CD8-positive, alpha-beta memory T cell (primary cell): ENCODE data around the gene LHX2. TPM values are rescaled to one million over a fixed set of nuclear protein-coding genes. Genes with fewer than 3 reads are reported as not detected.

Experiments used
- CTCF ChIA-PET: fragments of 350-600 bp; sonication (Branson Sonifier 250); formaldehyde crosslinking; loops from one replicate; lab custom pipeline; 2021; ENCODE audit warnings: antibody characterized with exemption; lab: Charles Lee
- POLR2A ChIA-PET: fragments of 350-600 bp; sonication (Branson Sonifier 250); formaldehyde crosslinking; loops from one replicate; lab custom pipeline; 2021; ENCODE audit warnings: antibody characterized with exemption; lab: Charles Lee
- DNase-seq, 5 donors: peaks; one replicate each; pipeline versions ENCODE4 v3.0.0 to v3.0.0-alpha.2; 2020 to 2022; ENCODE audit warnings: mixed read lengths in 1 of 5
- H3K27ac ChIP-seq: one replicate; pipeline ENCODE4 v1.7.0; 2013; ENCODE audit warnings: low read depth, mild to moderate bottlenecking, low read length, moderate library complexity
- H3K27me3 ChIP-seq: 2 replicates; pipeline ENCODE4 v1.7.0; 2013; ENCODE audit warnings: low read length, mild to moderate bottlenecking; ENCODE audit not compliant: insufficient read depth, poor library complexity, severe bottlenecking
- H3K36me3 ChIP-seq: 2 replicates; pipeline ENCODE4 v1.7.0; 2013; ENCODE audit warnings: mild to moderate bottlenecking, low read length, moderate library complexity; ENCODE audit not compliant: insufficient read depth
- H3K4me1 ChIP-seq: 2 replicates; pipeline ENCODE4 v1.7.0; 2013; ENCODE audit warnings: mild to moderate bottlenecking, low read length, moderate library complexity; ENCODE audit not compliant: insufficient read depth
- H3K4me3 ChIP-seq: 2 replicates; pipeline ENCODE4 v1.7.0; 2013; ENCODE audit warnings: mild to moderate bottlenecking, low read length
- H3K9me3 ChIP-seq: 2 replicates; pipeline ENCODE4 v1.7.0; 2013; ENCODE audit warnings: mild to moderate bottlenecking, low read length
- H3K27ac Mint-ChIP-seq, 8 donors: one replicate each; pipeline ENCODE4 v1.8.0; 2020 to 2021; ENCODE audit warnings: mixed read lengths in 8 of 8, mild to moderate bottlenecking in 6 of 8, inconsistent platforms in 3 of 8, moderate library complexity in 3 of 8
- H3K27me3 Mint-ChIP-seq, 2 donors: one replicate each; pipeline ENCODE4 v1.8.0; 2020 to 2021; ENCODE audit warnings: mixed read lengths in 2 of 2, mild to moderate bottlenecking in 1 of 2, moderate library complexity in 1 of 2
- H3K36me3 Mint-ChIP-seq, 3 donors: one replicate each; pipeline ENCODE4 v1.8.0; 2020 to 2021; ENCODE audit warnings: mixed read lengths in 3 of 3, inconsistent platforms in 1 of 3, mild to moderate bottlenecking in 1 of 3
- H3K4me1 Mint-ChIP-seq, 3 donors: one replicate each; pipeline ENCODE4 v1.8.0; 2020 to 2021; ENCODE audit warnings: mixed read lengths in 3 of 3, inconsistent platforms in 1 of 3, mild to moderate bottlenecking in 1 of 3
- H3K4me3 Mint-ChIP-seq, 7 donors: one replicate each; pipeline ENCODE4 v1.8.0; 2020 to 2021; ENCODE audit warnings: mixed read lengths in 7 of 7, mild to moderate bottlenecking in 6 of 7, moderate library complexity in 4 of 7, inconsistent platforms in 2 of 7
- H3K9me3 Mint-ChIP-seq, 5 donors: one replicate each; pipeline ENCODE4 v1.8.0; 2020 to 2022; ENCODE audit warnings: mixed read lengths in 5 of 5, mild to moderate bottlenecking in 3 of 5, moderate library complexity in 2 of 5, inconsistent platforms in 1 of 5
- polyA plus RNA-seq: library from polyadenylated mRNA; unstranded; fragments of 300-500 nt; fragmentation: Illumina TruSeq; gene quantifications from one replicate; pipeline ENCODE4 v1.2.3, GENCODE V29; 2021
- total RNA-seq, 2 experiments: library from RNA; stranded (reverse); gene quantifications; one replicate each; pipeline ENCODE4 v1.2.3, GENCODE V29; 2021

Gene LHX2
- total and polyA plus RNA-seq, 3 experiments from 2014 or later: not detected

GRCh38 chr9:124066783-124067577 is 55.4 kb downstream of the LHX2 start:
- CTCF ChIA-PET: no interaction called here
- Histone ChIP-seq H3K27me3 (no peaks in the 10 kb centered on the region), H3K9me3 (no peaks in the 10 kb centered on the region), H3K4me3 (no peak overlapping the region), H3K4me1 (no peaks in the 10 kb centered on the region), H3K27ac (no peak overlapping the region), H3K36me3 (no peaks in the 10 kb centered on the region)
- Mint-ChIP-seq H3K27ac (no peak overlapping the region), H3K36me3 (no peaks in the 10 kb centered on the region), H3K9me3 (peaks cover 0 to 5% (median 0%) of the 10 kb centered on the region in 5 donors), H3K4me1 (no peaks in the 10 kb centered on the region), H3K27me3 (peaks cover 6 to 22% of the 10 kb centered on the region in 2 donors), H3K4me3 (no peak overlapping the region)
- no peak for DNase-seq
- POLR2A ChIA-PET: no interaction called here

GRCh38 chr9:124068251-124068650 is 56.7 kb downstream of the LHX2 start:
- no peaks in the 10 kb centered on the region for H3K36me3 ChIP-seq
- H3K27me3 ChIP-seq: no peaks in the 10 kb centered on the region
- no peaks in the 10 kb centered on the region for H3K4me1 ChIP-seq
- ChIA-PET CTCF (no interaction called here), POLR2A (no interaction called here)
- Mint-ChIP-seq H3K9me3 (peaks cover 0 to 6% (median 0%) of the 10 kb centered on the region in 5 donors), H3K27me3 (peaks cover 12 to 32% of the 10 kb centered on the region in 2 donors), H3K36me3 (no peaks in the 10 kb centered on the region), H3K4me1 (no peaks in the 10 kb centered on the region), H3K27ac (no peak overlapping the region), H3K4me3 (no peak overlapping the region)
- H3K27ac ChIP-seq: no peak overlapping the region
- DNase-seq: no peak
- H3K4me3 ChIP-seq: no peak overlapping the region
- no peaks in the 10 kb centered on the region for H3K9me3 ChIP-seq

- no peaks in the 10 kb centered on the region for H3K4me1 Mint-ChIP-seq
- no peaks in the 10 kb centered on the region for H3K36me3 Mint-ChIP-seq
- no peak overlapping the region for H3K27ac Mint-ChIP-seq
- no peak for DNase-seq
- H3K27me3 Mint-ChIP-seq: peaks cover 13 to 53% of the 10 kb centered on the region in 2 donors
- no peak overlapping the region for H3K4me3 Mint-ChIP-seq
- POLR2A ChIA-PET: no interaction called here
- no peak overlapping the region for H3K27ac ChIP-seq
- H3K4me1 ChIP-seq: no peaks in the 10 kb centered on the region
- H3K9me3 ChIP-seq: no peaks in the 10 kb centered on the region
- CTCF ChIA-PET: no interaction called here
- no peaks in the 10 kb centered on the region for H3K27me3 ChIP-seq
- no peak overlapping the region for H3K4me3 ChIP-seq
- H3K36me3 ChIP-seq: no peaks in the 10 kb centered on the region
- H3K9me3 Mint-ChIP-seq: peaks cover 0 to 5% (median 0%) of the 10 kb centered on the region in 5 donors
Observed at GRCh38 chr9:124074746-124075145, 63.2 kb downstream of the LHX2 start.

GRCh38 chr9:124075761-124076160 is 64.2 kb downstream of the LHX2 start:
- Histone ChIP-seq H3K27ac (no peak overlapping the region), H3K27me3 (no peaks in the 10 kb centered on the region), H3K36me3 (no peaks in the 10 kb centered on the region), H3K4me3 (no peak overlapping the region), H3K4me1 (no peaks in the 10 kb centered on the region), H3K9me3 (no peaks in the 10 kb centered on the region)
- H3K36me3 Mint-ChIP-seq: no peaks in the 10 kb centered on the region
- H3K27me3 Mint-ChIP-seq: peaks cover 14 to 48% of the 10 kb centered on the region in 2 donors
- CTCF ChIA-PET: no interaction called here
- peaks cover 0 to 4% (median 0%) of the 10 kb centered on the region in 5 donors for H3K9me3 Mint-ChIP-seq
- no peak for DNase-seq
- H3K27ac Mint-ChIP-seq: no peak overlapping the region
- no peak overlapping the region for H3K4me3 Mint-ChIP-seq
- H3K4me1 Mint-ChIP-seq: no peaks in the 10 kb centered on the region
- POLR2A ChIA-PET: no interaction called here

GRCh38 chr9:124077915-124078572 is 66.5 kb downstream of the LHX2 start:
- ChIA-PET POLR2A (no interaction called here), CTCF (no interaction called here)
- H3K4me1 Mint-ChIP-seq: no peaks in the 10 kb centered on the region
- H3K27me3 ChIP-seq: no peaks in the 10 kb centered on the region
- H3K4me1 ChIP-seq: no peaks in the 10 kb centered on the region
- H3K27ac Mint-ChIP-seq: no peak overlapping the region
- no peak overlapping the region for H3K4me3 Mint-ChIP-seq
- no peak for DNase-seq
- H3K36me3 Mint-ChIP-seq: no peaks in the 10 kb centered on the region
- H3K36me3 ChIP-seq: no peaks in the 10 kb centered on the region
- H3K9me3 Mint-ChIP-seq: peaks cover 0 to 2% (median 0%) of the 10 kb centered on the region in 5 donors
- no peak overlapping the region for H3K4me3 ChIP-seq
- no peaks in the 10 kb centered on the region for H3K9me3 ChIP-seq
- peaks cover 9 to 36% of the 10 kb centered on the region in 2 donors for H3K27me3 Mint-ChIP-seq
- H3K27ac ChIP-seq: no peak overlapping the region

GRCh38 chr9:124078641-124079040 is 67.1 kb downstream of the LHX2 start:
- no peak overlapping the region for H3K4me3 Mint-ChIP-seq
- Histone ChIP-seq H3K36me3 (no peaks in the 10 kb centered on the region), H3K4me1 (no peaks in the 10 kb centered on the region), H3K9me3 (no peaks in the 10 kb centered on the region), H3K27ac (no peak overlapping the region), H3K4me3 (no peak overlapping the region), H3K27me3 (no peaks in the 10 kb centered on the region)
- no peak overlapping the region for H3K27ac Mint-ChIP-seq
- no peaks in the 10 kb centered on the region for H3K36me3 Mint-ChIP-seq
- CTCF ChIA-PET: no interaction called here
- POLR2A ChIA-PET: no interaction called here
- H3K27me3 Mint-ChIP-seq: peaks cover 7 to 37% of the 10 kb centered on the region in 2 donors
- no peaks in the 10 kb centered on the region for H3K9me3 Mint-ChIP-seq
- DNase-seq: no peak
- H3K4me1 Mint-ChIP-seq: no peaks in the 10 kb centered on the region

GRCh38 chr9:124079176-124079925 is 67.8 kb downstream of the LHX2 start:
- Histone ChIP-seq H3K9me3 (no peaks in the 10 kb centered on the region), H3K4me1 (no peaks in the 10 kb centered on the region), H3K36me3 (no peaks in the 10 kb centered on the region), H3K27me3 (no peaks in the 10 kb centered on the region), H3K4me3 (no peak overlapping the region), H3K27ac (no peak overlapping the region)
- POLR2A ChIA-PET: no interaction called here
- CTCF ChIA-PET: no interaction called here
- H3K27ac Mint-ChIP-seq: no peak overlapping the region
- H3K27me3 Mint-ChIP-seq: peaks cover 6 to 35% of the 10 kb centered on the region in 2 donors
- no peak overlapping the region for H3K4me3 Mint-ChIP-seq
- no peaks in the 10 kb centered on the region for H3K9me3 Mint-ChIP-seq
- no peaks in the 10 kb centered on the region for H3K36me3 Mint-ChIP-seq
- no peaks in the 10 kb centered on the region for H3K4me1 Mint-ChIP-seq
- DNase-seq: no peak

- POLR2A ChIA-PET: no interaction called here
- CTCF ChIA-PET: no interaction called here
Observed at GRCh38 chr9:124082622-124083021, 71.1 kb downstream of the LHX2 start.

More at GRCh38 chr9:124082622-124083021, 71.1 kb downstream of the LHX2 start:
- Histone ChIP-seq H3K9me3 (no peaks in the 10 kb centered on the region), H3K36me3 (no peaks in the 10 kb centered on the region), H3K4me1 (no peaks in the 10 kb centered on the region), H3K27ac (no peak overlapping the region), H3K27me3 (no peaks in the 10 kb centered on the region), H3K4me3 (no peak overlapping the region)
- H3K36me3 Mint-ChIP-seq: no peaks in the 10 kb centered on the region
- H3K4me1 Mint-ChIP-seq: no peaks in the 10 kb centered on the region
- DNase-seq: no peak
- peaks cover 6 to 23% of the 10 kb centered on the region in 2 donors for H3K27me3 Mint-ChIP-seq
- H3K27ac Mint-ChIP-seq: no peak overlapping the region
- H3K4me3 Mint-ChIP-seq: no peak overlapping the region
- peaks cover 4 to 14% (median 11%) of the 10 kb centered on the region in 5 donors for H3K9me3 Mint-ChIP-seq
